HG02840 (cell line): ENCODE data around the gene FARS2.

Experiments used
- ATAC-seq: cut with Tn5 transposase; IDR thresholded peaks from one replicate; pipeline ENCODE4 v1.9.1; 2021; ENCODE audit warnings: mild to moderate bottlenecking, moderate library complexity, moderate number of reproducible peaks; ENCODE audit not compliant: unreplicated experiment, low FRiP score

FARS2 gene

GRCh38 chr6:5492356-5492755 lies 231.0 kb downstream of the FARS2 start:
- no peak for ATAC-seq

- no peak for ATAC-seq
These were observed 232.5 kb downstream of the FARS2 start for GRCh38 chr6:5493806-5494205.

DNA sequence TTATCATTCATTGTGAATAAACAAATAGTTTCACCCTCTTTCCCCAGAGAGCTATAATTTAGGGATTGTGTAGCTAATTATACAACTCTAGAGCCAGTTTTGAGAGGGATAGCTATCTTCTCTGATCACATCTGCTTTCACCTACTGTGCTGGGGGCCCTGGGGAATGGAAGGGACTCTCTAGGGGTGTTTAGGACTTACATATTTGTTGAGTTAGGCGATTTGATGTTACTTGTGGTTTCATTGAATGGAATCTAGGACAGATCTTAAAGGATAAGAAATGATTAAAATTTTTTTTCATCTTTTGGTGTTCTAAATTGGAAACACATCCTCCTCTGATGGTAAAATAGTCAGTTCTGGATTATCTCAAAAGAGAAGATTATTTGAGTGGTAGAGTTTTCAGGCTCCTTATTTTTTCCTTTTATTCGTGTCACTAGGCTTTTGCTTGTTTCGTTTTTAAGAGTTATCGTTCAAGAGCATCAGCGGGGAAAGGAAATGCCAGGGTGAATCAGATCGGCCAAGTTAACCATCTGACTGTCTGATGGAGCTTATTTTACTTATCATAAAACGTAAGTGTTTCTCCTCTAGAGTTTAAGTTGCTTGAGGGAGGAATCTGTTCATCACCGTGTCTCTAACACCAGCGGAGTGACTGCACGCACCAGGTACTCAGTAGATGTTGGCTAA lies 236.7 kb downstream of the FARS2 start:
- no peak for ATAC-seq

DNA sequence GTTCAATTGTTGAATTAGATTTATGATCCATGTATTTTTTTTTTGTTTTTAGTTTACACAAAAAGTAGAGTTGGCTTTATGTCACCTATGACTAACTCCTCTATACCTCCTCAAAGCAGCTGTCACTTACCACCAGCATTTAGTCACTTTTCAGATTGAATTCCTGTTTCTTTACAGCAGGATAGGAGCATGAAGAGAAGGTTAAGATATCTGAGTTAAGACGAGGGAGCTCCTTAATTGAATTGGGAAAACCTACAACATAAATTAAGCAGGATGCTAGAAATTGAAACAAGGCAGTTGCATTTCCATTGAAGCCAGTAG lies 237.2 kb downstream of the FARS2 start:
- no peak for ATAC-seq

GRCh38 chr6:5499644-5500306 lies 238.5 kb downstream of the FARS2 start:
- no peak for ATAC-seq

- ATAC-seq: no peak
These were observed 240.5 kb downstream of the FARS2 start for GRCh38 chr6:5501837-5502236.

GRCh38 chr6:5504078-5504477 lies 242.8 kb downstream of the FARS2 start:
- ATAC-seq: no peak

DNA sequence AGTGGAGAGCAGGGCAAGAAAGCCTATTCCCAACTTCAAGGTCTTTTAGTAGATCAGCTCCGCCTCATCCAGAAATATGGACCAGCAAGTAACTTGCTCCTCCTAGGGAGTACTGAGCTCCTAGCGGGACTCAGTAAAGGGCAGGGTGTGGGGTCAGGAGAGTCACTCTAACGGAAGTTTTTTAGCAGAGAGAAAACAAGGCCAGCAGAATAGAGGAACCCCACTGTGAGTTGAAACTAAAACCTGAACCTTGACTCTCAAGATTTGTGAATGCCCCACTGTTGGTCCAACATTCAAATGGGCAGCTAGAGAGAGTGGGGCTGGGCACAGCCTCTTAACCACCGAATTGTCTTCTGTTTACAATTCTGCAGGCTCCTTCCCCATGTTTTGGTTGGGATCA lies 244.8 kb downstream of the FARS2 start:
- no peak for ATAC-seq

DNA sequence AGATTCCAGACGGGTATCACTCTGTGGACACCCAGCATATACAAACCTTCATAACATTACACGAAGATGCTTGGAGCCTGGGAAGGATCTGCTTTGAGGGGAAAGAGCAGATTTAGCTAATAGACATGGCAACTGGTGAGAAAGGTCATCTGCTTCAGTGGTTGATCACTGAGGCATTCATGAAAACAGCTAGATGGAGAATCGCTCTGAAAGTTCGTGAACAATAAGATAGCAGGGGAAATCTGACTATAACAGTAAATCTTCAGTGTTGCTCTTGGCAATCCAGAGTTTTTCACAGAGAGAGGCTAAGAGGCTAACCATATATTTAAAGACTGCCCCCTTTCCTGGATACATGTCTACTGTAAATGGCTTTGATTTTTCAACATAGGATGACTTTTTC lies 245.3 kb downstream of the FARS2 start:
- ATAC-seq: peak; percentile 23

DNA sequence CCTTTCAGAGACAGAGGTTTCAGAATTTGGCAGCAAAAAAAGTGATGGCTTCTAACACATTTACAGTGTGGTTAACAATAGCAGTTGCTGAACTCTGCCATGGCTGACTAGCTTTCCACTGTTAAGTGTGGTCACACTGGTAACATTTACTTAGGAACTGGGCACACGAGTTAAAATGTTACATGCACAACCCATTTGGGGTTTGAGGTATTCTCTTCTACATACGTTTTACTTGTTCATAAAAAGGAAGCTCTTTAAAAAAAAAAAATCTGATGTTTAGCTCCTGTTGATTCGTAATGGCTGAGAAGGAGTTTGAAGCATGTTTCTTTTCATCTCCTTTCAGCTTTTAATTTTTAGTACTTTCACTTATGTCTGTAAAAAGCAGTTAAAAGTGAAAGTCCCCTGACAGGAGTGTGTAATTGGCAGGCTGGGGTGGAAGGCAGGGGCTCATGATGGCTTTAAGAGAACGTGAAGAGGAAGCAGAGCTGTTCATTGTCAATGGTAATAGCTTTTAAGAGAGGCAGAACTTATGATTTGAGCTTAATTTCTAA lies 245.9 kb downstream of the FARS2 start:
- peak; percentile 74 for ATAC-seq

DNA sequence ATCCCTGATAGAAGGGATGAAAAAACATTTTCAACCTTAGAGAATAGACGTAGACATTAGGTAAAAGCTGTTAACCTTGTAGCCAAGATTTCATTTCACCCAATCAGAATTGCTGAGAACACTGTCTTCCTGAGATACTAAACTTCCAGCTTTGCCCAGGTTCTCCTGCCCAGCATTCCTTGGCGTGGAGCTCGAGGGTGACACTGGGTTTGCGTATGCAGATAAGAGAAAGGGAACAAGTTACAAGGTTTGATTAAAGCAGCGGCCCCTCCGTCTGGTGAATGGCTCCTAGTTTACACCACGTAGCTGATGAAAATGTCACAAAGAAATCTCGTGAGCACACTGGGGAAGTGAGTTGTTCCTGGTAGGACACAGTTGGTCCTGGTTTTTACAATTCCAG lies 247.8 kb downstream of the FARS2 start:
- no peak for ATAC-seq

GRCh38 chr6:5510331-5511133 lies 249.2 kb downstream of the FARS2 start:
- ATAC-seq: no peak

DNA sequence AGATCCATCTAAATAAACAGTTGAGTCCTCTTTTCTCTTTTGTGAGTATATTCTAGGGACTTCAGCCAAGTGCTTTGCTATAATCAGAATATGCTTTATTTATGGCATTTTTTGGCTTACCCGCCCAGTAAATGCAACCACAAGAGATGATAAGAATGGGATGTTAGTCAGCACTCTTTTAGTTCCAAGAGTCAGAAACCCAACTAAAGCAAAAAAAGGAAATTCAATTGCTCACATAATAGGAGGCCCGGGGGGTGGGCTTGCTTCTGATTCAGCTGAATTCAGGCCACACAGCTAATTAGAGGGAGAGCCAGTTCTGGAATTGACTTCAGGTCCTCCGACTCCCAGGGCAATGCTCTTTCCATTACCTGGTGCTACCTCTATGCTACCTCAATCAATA lies 250.6 kb downstream of the FARS2 start:
- no peak for ATAC-seq

DNA sequence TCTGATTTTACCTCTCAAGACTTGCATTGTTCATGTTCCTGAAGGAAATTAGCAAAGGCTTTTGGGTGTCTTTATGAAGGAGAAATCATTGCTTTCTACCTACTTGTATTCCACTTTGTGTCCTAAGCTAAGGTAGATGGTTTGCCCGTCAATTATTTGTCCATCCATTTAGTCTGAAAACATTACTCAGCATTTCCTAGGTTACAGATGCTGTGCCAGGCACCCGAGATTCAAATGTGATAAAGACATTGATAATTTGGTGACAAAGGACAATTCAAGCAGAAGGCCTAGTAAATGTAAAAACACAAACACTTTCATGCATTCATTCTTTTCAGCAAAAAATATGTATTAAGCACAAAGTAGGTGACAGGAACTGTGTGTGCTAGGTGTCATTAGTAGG lies 251.1 kb downstream of the FARS2 start:
- no peak for ATAC-seq

DNA sequence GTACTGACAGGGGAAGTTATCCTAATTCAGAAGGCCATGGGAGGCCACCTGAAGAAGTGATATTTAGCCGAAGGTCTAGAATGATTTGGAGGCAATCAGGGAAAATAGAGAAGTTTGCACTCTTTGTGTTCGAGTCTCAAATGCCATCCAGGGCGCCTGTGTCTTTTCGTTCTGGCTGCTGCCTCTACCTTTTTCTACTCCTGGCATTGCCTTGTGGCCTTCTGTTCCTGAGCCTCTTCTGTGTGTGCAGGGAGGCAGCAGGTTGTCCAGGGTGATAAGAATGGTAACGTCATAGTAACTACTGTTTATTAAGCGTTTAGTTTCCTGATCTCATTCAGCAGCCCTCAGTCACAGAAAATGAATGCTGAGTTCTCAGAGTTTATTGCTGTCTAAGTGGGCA lies 252.1 kb downstream of the FARS2 start:
- no peak for ATAC-seq

GRCh38 chr6:5514353-5514752 lies 253.0 kb downstream of the FARS2 start:
- ATAC-seq: no peak

DNA sequence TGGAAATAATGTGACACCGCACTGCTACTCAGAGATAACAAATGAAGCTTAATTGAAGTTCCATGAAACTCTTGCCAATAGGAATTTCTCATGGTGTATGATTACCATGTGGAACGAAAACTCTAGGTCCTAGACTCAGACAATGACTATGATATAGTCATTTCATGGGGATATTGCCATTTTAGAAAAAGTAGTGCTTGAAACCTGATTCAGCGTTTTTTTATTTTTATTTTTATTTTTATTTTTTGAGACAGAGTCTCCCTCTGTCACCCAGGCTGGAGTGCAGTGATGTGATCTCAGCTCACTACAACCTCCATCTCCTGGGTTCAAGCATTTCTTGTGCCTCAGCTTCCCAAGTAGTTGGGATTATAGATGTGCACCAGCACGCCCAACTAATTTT lies 253.9 kb downstream of the FARS2 start:
- ATAC-seq: no peak

DNA sequence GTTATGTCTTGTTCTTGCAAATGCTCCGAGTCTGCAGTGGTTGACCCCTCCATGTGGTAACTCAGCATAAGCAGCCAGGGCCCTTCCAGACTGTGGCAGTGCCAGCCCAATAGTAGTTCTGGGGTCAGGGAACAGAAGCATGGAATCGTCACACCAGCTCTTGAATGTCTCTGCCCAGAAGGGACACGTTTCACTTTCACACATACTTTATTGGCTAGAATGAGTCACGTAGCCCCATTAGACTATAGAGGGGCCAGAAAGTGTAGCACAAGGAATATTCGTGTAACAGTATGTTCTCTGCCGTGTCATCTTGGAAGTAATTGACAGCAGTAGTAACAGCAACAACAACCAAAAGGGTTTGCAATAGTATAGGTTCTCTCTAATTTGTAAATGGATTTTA lies 254.7 kb downstream of the FARS2 start:
- ATAC-seq: no peak

DNA sequence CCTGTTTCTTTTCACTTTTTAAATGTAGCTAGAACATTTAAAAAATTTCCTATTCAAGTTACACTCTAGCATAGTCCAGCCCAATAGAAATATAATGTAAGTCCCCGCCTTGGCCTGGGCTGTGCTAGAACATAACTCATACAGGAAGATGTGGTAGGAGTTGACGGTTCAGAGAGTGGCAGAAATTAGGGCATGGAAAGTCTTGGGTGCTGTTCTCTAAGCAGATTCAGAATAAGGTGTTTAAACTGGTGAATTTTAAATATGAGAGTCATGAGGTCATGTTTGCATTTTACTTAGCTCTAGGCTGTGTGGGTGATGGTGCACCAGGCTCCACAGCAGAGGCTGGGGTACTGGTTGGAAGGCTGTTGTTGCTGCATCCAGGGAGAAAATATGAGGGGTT lies 256.5 kb downstream of the FARS2 start:
- no peak for ATAC-seq

- ATAC-seq: no peak
These were observed 257.7 kb downstream of the FARS2 start for GRCh38 chr6:5518936-5519491.

DNA sequence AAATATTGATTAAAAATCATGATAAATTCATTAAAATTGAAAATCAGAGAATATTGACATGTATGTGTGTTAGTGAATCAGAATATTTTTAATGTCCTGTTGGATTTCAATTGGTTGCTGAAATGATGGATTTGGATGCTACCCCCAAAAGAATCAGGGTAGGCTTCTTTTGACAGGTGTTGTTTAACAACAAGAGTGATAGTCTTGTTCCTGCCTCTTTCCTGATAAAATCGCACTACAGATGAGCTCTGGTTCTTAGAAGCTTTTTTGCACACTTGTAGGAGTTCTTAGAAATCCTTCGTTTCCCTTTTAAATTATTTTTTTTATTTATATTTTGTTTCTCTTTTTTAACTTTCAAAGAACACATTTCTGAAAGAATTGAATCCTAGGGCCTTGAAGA lies 259.5 kb downstream of the FARS2 start:
- ATAC-seq: no peak
